Vagina (tissue), 2 donors: ENCODE data around the gene ZMYND11. TPM values are rescaled to one million over a fixed set of nuclear protein-coding genes. Genes with fewer than 3 reads are reported as not detected.

Experiments
- DNase-seq, 2 donors: peaks; one replicate each; pipeline ENCODE4 v3.0.0-alpha.2; 2017; ENCODE audit errors: extremely low spot score in 2 of 2
- H3K27ac ChIP-seq: fragments of 200-600 bp; sonication (generic); one replicate; pipeline ENCODE4 v1.5.1; 2019
- H3K27me3 ChIP-seq: fragments of 200-600 bp; sonication (generic); one replicate; pipeline ENCODE4 v1.5.1; 2019
- H3K36me3 ChIP-seq, 2 donors: fragments of 200-600 bp; sonication (generic); one replicate each; pipeline ENCODE4 v1.5.1; 2017 to 2019
- H3K4me1 ChIP-seq: fragments of 200-600 bp; sonication (generic); one replicate; pipeline ENCODE4 v1.5.1; 2019
- H3K4me3 ChIP-seq, 2 donors: fragments of 200-600 bp; sonication (generic); 1 replicate in 1 of 2; 2 replicates in 1 of 2; pipeline ENCODE4 v1.5.1; 2016 to 2019
- H3K9me3 ChIP-seq: fragments of 200-600 bp; sonication (generic); one replicate; pipeline ENCODE4 v1.5.1; 2019
- POLR2A ChIP-seq, 2 donors: fragments of 450-650 bp; IDR thresholded peaks; one replicate each; pipeline ENCODE4 v1.6.1; 2017; ENCODE audit warnings: antibody characterized with exemption in 2 of 2, mild to moderate bottlenecking in 2 of 2, moderate library complexity in 2 of 2
- POLR2AphosphoS5 ChIP-seq, 2 donors: sonication (generic); formaldehyde crosslinking; IDR thresholded peaks; one replicate each; pipeline ENCODE4 v1.9.0; 2017; ENCODE audit warnings: antibody characterized with exemption in 2 of 2, mild to moderate bottlenecking in 2 of 2, low read depth in 1 of 2; ENCODE audit not compliant: insufficient read depth in 1 of 2
- intact Hi-C: fragments of 100-400 bp; cut with DNase I; formaldehyde crosslinking; loops from one replicate; pipeline ENCODE4 v1.15.1; 2023
- total RNA-seq: library from RNA; depleted of rRNA; stranded (reverse); fragments of >200 nt; gene quantifications from one replicate; pipeline ENCODE4 v1.2.3, GENCODE V29; 2016
- TF ChIP-seq, protein P1 (sequence below), 3 experiments: fragments of 450-650 bp in 2 of 3; fragments of 200-600 bp in 1 of 3; sonication (generic) in 1 of 3; IDR thresholded peaks; one replicate each; pipeline ENCODE4 v1.5.1; 2017 to 2019; ENCODE audit warnings: antibody characterized with exemption in 3 of 3, mild to moderate bottlenecking in 2 of 3, moderate library complexity in 2 of 3

Gene ZMYND11
- total RNA-seq, 1 donor from 2014 or later, result 46.4 TPM

DNA sequence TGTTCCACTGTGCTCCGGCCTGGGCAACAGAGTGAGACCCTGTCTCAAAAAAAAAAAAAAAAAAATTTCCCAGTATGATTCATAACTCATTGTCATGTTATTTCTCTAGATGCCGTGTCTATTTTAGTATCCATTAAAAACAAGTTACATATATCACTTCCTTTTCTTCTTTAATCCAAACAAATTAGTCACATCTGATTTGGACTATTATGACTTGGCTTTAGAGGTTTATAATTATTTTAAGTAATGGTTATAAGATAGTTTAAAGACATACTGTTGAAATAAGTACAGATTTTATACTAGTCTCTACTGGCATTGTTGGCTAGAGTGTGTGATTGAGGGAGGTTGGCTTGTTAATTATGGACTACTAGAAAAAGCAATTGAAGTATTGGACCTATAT, 53.3 kb downstream of the ZMYND11 start:
- TF ChIP-seq, protein P1, sequence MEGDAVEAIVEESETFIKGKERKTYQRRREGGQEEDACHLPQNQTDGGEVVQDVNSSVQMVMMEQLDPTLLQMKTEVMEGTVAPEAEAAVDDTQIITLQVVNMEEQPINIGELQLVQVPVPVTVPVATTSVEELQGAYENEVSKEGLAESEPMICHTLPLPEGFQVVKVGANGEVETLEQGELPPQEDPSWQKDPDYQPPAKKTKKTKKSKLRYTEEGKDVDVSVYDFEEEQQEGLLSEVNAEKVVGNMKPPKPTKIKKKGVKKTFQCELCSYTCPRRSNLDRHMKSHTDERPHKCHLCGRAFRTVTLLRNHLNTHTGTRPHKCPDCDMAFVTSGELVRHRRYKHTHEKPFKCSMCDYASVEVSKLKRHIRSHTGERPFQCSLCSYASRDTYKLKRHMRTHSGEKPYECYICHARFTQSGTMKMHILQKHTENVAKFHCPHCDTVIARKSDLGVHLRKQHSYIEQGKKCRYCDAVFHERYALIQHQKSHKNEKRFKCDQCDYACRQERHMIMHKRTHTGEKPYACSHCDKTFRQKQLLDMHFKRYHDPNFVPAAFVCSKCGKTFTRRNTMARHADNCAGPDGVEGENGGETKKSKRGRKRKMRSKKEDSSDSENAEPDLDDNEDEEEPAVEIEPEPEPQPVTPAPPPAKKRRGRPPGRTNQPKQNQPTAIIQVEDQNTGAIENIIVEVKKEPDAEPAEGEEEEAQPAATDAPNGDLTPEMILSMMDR (IDR thresholded peaks at IDR 0.05), result no peak
- TF ChIP-seq POLR2AphosphoS5 (IDR thresholded peaks at IDR 0.05; ENCODE audit: insufficient read depth in 1 of 2, low read depth in 1 of 2), result no peak
- TF ChIP-seq POLR2A (IDR thresholded peaks at IDR 0.05), result no peak
- intact Hi-C loops, result no loop called here
- DNase-seq, result no peak
- peaks cover 4% of the 10 kb centered on the region for H3K9me3 ChIP-seq
- H3K27ac ChIP-seq, result no peak overlapping the region
- H3K4me3 ChIP-seq, result no peak overlapping the region
- peaks cover 0 to 4% of the 10 kb centered on the region in 2 donors for H3K36me3 ChIP-seq
- peaks cover 6% of the 10 kb centered on the region for H3K4me1 ChIP-seq
- H3K27me3 ChIP-seq, result no peaks in the 10 kb centered on the region

DNA sequence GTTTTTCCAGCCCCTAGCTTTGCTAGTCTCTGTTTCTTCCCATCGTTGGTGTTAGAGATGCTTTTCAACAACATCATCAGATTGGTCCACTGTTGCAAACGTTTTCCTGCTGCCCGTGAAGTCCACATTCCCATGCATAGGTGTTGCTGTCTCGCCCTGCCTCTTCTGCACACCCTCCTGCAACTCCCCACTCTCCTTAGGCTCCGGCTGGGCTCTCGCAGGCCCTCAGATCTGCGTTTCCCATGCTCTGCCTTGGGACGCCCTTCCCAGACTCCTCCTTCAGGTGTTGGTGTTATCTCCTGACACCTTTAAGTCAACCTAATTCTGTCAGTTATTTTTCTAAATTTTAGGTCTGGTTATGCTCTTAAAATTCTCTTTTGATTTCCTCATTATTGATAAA, 55.0 kb downstream of the ZMYND11 start:
- H3K27ac ChIP-seq, result no peak overlapping the region
- no peaks in the 10 kb centered on the region for H3K27me3 ChIP-seq
- H3K4me3 ChIP-seq, result no peak overlapping the region
- TF ChIP-seq POLR2AphosphoS5 (IDR thresholded peaks at IDR 0.05; ENCODE audit: insufficient read depth in 1 of 2, low read depth in 1 of 2) (no peak), POLR2A (IDR thresholded peaks at IDR 0.05) (no peak)
- TF ChIP-seq, protein P1 (IDR thresholded peaks at IDR 0.05), result no peak
- intact Hi-C loops, result no loop called here
- H3K4me1 ChIP-seq, result peaks cover 6% of the 10 kb centered on the region
- no peaks in the 10 kb centered on the region for H3K9me3 ChIP-seq
- no peak for DNase-seq
- no peaks in the 10 kb centered on the region for H3K36me3 ChIP-seq

DNA sequence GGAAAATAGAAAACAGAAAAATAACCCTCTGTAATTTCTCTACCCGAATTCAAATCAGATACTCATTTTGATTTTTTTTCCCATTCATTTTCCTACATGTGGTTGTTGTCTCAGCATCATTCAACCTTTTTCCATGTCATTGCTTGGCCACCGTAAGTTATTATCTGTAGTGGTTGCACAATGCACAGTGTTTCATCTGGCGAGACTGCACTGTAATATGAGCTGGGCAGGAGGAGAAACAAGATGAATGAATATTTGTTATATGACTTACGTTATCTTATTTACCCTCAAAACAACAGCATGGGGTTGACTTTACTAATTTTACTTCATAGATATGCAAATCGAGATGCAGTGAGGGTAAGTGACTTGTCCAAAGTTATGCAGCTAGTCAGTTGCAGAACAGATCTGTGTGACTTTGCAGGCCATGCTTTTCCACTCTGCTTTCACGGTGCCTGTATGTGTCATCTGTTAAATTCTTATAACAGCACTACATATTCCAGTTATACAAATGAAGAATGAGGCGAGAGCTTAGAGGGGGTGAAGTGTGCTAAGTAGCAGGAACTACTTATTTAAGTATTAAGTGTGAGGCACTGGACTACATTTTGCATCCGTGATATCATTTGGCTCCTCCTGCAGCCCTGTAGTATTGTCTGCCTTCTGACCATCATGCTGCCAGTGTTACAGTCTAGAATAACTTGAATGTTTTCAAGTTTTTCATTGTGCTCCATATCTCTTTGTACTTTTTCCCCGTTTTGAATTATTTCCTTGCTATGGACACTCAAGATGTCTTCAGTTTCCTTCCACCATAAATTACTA, 56.7 kb downstream of the ZMYND11 start:
- peaks cover 6% of the 10 kb centered on the region for H3K4me1 ChIP-seq
- no peaks in the 10 kb centered on the region for H3K36me3 ChIP-seq
- no peak overlapping the region for H3K27ac ChIP-seq
- no peak for DNase-seq
- H3K27me3 ChIP-seq, result no peaks in the 10 kb centered on the region
- intact Hi-C loops, result no loop called here
- TF ChIP-seq POLR2AphosphoS5 (IDR thresholded peaks at IDR 0.05; ENCODE audit: insufficient read depth in 1 of 2, low read depth in 1 of 2), result no peak
- TF ChIP-seq POLR2A (IDR thresholded peaks at IDR 0.05), result no peak
- TF ChIP-seq, protein P1 (IDR thresholded peaks at IDR 0.05), result no peak
- H3K4me3 ChIP-seq, result no peak overlapping the region
- H3K9me3 ChIP-seq, result no peaks in the 10 kb centered on the region

DNA sequence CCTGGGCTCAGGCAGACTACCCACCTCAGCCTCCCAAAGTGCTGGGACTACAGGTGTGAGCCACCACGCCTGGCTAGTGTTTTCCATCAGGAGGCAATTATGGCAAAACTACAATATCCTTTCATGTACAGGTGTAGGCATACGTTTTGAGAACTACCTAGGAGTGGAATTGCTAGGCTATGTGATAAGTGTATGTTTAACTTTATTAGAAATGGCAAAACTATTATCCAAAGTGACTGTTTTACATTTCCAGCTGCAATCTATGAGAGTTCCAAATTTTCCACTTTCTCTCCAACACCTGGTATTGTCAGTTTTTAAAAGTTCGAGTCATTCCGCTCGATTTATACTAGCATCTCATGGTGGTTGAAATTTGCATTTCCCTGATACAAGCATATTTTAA, 59.0 kb downstream of the ZMYND11 start:
- intact Hi-C loops, result no loop called here
- Histone ChIP-seq H3K27me3 (no peaks in the 10 kb centered on the region), H3K4me3 (no peak overlapping the region), H3K36me3 (no peaks in the 10 kb centered on the region), H3K4me1 (peaks cover 6% of the 10 kb centered on the region), H3K27ac (no peak overlapping the region), H3K9me3 (no peaks in the 10 kb centered on the region)
- TF ChIP-seq POLR2AphosphoS5 (IDR thresholded peaks at IDR 0.05; ENCODE audit: insufficient read depth in 1 of 2, low read depth in 1 of 2), result no peak
- TF ChIP-seq, protein P1 (IDR thresholded peaks at IDR 0.05), result no peak
- no peak for TF ChIP-seq POLR2A (IDR thresholded peaks at IDR 0.05)
- no peak for DNase-seq

DNA sequence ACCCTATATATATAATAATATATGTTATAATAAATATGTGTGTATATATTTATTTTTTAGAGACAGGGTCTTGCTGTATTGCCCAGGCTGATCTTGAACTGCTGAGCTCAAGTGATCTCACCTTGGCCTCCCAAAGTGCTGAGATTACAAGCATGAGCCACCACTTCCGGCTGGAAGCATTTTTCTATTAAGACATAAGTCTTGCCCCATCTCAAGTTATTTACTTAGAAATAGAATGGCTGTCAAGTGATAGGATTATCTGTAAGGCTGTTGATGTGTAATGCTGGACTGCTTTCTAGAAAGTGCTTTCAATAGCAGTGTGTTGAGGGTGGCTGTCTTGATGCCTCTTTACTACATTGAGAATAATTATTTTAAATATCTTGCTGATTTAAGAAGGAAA, 65.2 kb downstream of the ZMYND11 start:
- no peak overlapping the region for H3K4me3 ChIP-seq
- no peak for DNase-seq
- intact Hi-C loops, result no loop called here
- no peaks in the 10 kb centered on the region for H3K36me3 ChIP-seq
- H3K27me3 ChIP-seq, result no peaks in the 10 kb centered on the region
- peaks cover 3% of the 10 kb centered on the region for H3K4me1 ChIP-seq
- no peak overlapping the region for H3K27ac ChIP-seq
- TF ChIP-seq, protein P1 (IDR thresholded peaks at IDR 0.05), result no peak
- TF ChIP-seq POLR2A (IDR thresholded peaks at IDR 0.05), result no peak
- TF ChIP-seq POLR2AphosphoS5 (IDR thresholded peaks at IDR 0.05; ENCODE audit: insufficient read depth in 1 of 2, low read depth in 1 of 2), result no peak
- no peaks in the 10 kb centered on the region for H3K9me3 ChIP-seq
